ENCODE data around the gene RCAN1. TPM values are rescaled to one million over a fixed set of nuclear protein-coding genes. Genes with fewer than 3 reads are reported as not detected.

Gene RCAN1
- total and polyA plus RNA-seq, 9 of the 15 experiments (the other 6 are each of a cell fraction or from before 2014, with no cell fraction given) = 4.4 to 16.5 (median 12.3) TPM

- TF ChIP-seq U2AF2 (optimal IDR thresholded peaks at IDR 0.05; ENCODE audit: low read depth, low read length) = no peak
- peak; percentile 94 for TF ChIP-seq ATF3 (IDR thresholded peaks at IDR 0.05)
- peak; percentile 35; the same call in 1 of the 2 replicates for TF ChIP-seq ATF3 (CRISPR knock-in tag; conservative IDR thresholded peaks at IDR 0.05)
- TF ChIP-seq NFRKB (IDR thresholded peaks at IDR 0.05; ENCODE audit: low read depth) = no peak
- TF ChIP-seq PRMT5 (CRISPR knock-in tag; IDR thresholded peaks at IDR 0.05) = no peak
- TF ChIP-seq AFF1 (IDR thresholded peaks at IDR 0.05; ENCODE audit: low read depth in 1 of 2, partially characterized antibody in 2 of 2) = no peak
- no peak for TF ChIP-seq ZNF175 (CRISPR knock-in tag; IDR thresholded peaks at IDR 0.05; ENCODE audit: low read depth)
- TF ChIP-seq TFAP4 (CRISPR knock-in tag; IDR thresholded peaks at IDR 0.05; ENCODE audit: borderline replicate concordance) = peak; percentile 79
- no peak for TF ChIP-seq MCM5 (IDR thresholded peaks at IDR 0.05; ENCODE audit: low read depth)
Observed at GRCh38 chr21:34526618-34527290, 88.2 kb downstream of the RCAN1 start (continued).
